Endothelial cell of umbilical vein (primary cell): ENCODE data around the gene HES2. TPM values are rescaled to one million over a fixed set of nuclear protein-coding genes. Genes with fewer than 3 reads are reported as not detected.

Source experiments
- BruUV-seq: library from RNA; stranded (reverse); fragments of 400-500 nt; replicated peaks from 2 replicates; lab custom pipeline; 2021; lab: Mats Ljungman, UMichigan
- CTCF ChIA-PET: fragments of 300-600, 350-600 bp; sonication (Branson Sonifier 250); formaldehyde crosslinking; loops from one replicate; lab custom pipeline; 2021; ENCODE audit warnings: antibody characterized with exemption, inconsistent platforms; lab: Charles Lee
- POLR2A ChIA-PET: fragments of 300-600, 350-600 bp; sonication (Branson Sonifier 250); formaldehyde crosslinking; loops from one replicate; lab custom pipeline; 2021; ENCODE audit warnings: antibody characterized with exemption, inconsistent platforms; lab: Charles Lee
- DNase-seq: peaks from one replicate; pipeline ENCODE4 v3.0.0-alpha.2; 2011; ENCODE audit warnings: low read depth, low spot score
- FAIRE-seq: peaks from 2 replicates; lab custom pipeline; 2011; peaks lifted over from hg19 to GRCh38; lab: Jason Lieb, UNC
- H2AFZ ChIP-seq: 2 replicates; pipeline ENCODE4 v1.6.0; 2012; ENCODE audit warnings: low read depth, low read length, control low read depth, inconsistent platforms
- H3K27ac ChIP-seq: 2 replicates; pipeline ENCODE4 v1.5.1; 2011; ENCODE audit warnings: low read depth, mild to moderate bottlenecking, control low read depth, low read length, moderate library complexity; ENCODE audit not compliant: insufficient read depth
- H3K27me3 ChIP-seq, 2 experiments: 2 replicates each; pipeline versions ENCODE4 v1.6.0 to v1.6.1; 2011; ENCODE audit warnings: low read length in 2 of 2, mixed read lengths in 1 of 2; ENCODE audit not compliant: control insufficient read depth in 2 of 2, insufficient read depth in 2 of 2
- H3K36me3 ChIP-seq, 2 experiments: 2 replicates in 1 of 2; 3 replicates in 1 of 2; pipeline ENCODE4 v1.5.1; 2011; ENCODE audit warnings: low read length in 2 of 2, mild to moderate bottlenecking in 1 of 2, moderate library complexity in 1 of 2; ENCODE audit not compliant: control insufficient read depth in 2 of 2, insufficient read depth in 2 of 2; ENCODE audit errors: extremely low read depth in 1 of 2
- H3K4me1 ChIP-seq: 3 replicates; pipeline ENCODE4 v1.5.1; 2011; ENCODE audit warnings: mild to moderate bottlenecking, low read length; ENCODE audit not compliant: control insufficient read depth, insufficient read depth; ENCODE audit errors: extremely low read depth
- H3K4me2 ChIP-seq: 2 replicates; pipeline ENCODE4 v1.6.1; 2011; ENCODE audit warnings: low read length, control low read depth, mixed read lengths; ENCODE audit not compliant: insufficient read depth
- H3K4me3 ChIP-seq, 3 experiments: fragments of 200-600 bp in 1 of 3; sonication (generic), shearing (Covaris generic) in 1 of 3; replicated peaks in 1 of 3; 2 replicates each; pipeline ENCODE4 v1.5.1; 2011 to 2016; ENCODE audit warnings: control low read depth in 3 of 3, low read length in 3 of 3, mild to moderate bottlenecking in 2 of 3, inconsistent platforms in 1 of 3, low read depth in 1 of 3, moderate library complexity in 1 of 3; ENCODE audit not compliant: insufficient read depth in 1 of 3
- H3K79me2 ChIP-seq: 2 replicates; pipeline ENCODE4 v1.6.0; 2012; ENCODE audit warnings: low read length, inconsistent platforms; ENCODE audit not compliant: control insufficient read depth, insufficient read depth
- H3K9ac ChIP-seq: replicated peaks from 2 replicates; pipeline ENCODE3; 2011; ENCODE audit warnings: low read length, control low read depth; ENCODE audit not compliant: insufficient read depth; ENCODE audit errors: extremely low read depth
- H3K9me1 ChIP-seq: replicated peaks from 3 replicates; pipeline ENCODE4 v1.6.0; 2011; ENCODE audit warnings: mild to moderate bottlenecking, low read length; ENCODE audit not compliant: control insufficient read depth, insufficient read depth; ENCODE audit errors: extremely low read depth
- H3K9me3 ChIP-seq: replicated peaks from 2 replicates; pipeline ENCODE4 v1.5.1; 2012; ENCODE audit warnings: low read length, inconsistent platforms; ENCODE audit not compliant: control insufficient read depth, insufficient read depth
- H4K20me1 ChIP-seq: replicated peaks from 2 replicates; pipeline ENCODE3; 2011; ENCODE audit warnings: mild to moderate bottlenecking, low read length; ENCODE audit not compliant: control insufficient read depth, insufficient read depth; ENCODE audit errors: extremely low read depth
- EZH2 ChIP-seq: IDR thresholded peaks from 2 replicates; pipeline ENCODE4 v1.6.1; 2012; ENCODE audit warnings: borderline replicate concordance, low read depth, mild to moderate bottlenecking, moderate library complexity, low read length, inconsistent platforms; ENCODE audit not compliant: severe bottlenecking
- FOS ChIP-seq: IDR thresholded peaks from 2 replicates; pipeline ENCODE4 v1.6.1; 2011; ENCODE audit warnings: mild to moderate bottlenecking, low read length, moderate library complexity, borderline replicate concordance; ENCODE audit not compliant: insufficient read depth
- GATA2 ChIP-seq: IDR thresholded peaks from 2 replicates; pipeline ENCODE4 v1.7.0; 2011; ENCODE audit warnings: low read depth, mild to moderate bottlenecking, moderate library complexity, mixed read lengths, low read length; ENCODE audit not compliant: insufficient read length, insufficient read depth
- JUN ChIP-seq: IDR thresholded peaks from 2 replicates; pipeline ENCODE4 v1.6.1; 2011; ENCODE audit warnings: borderline replicate concordance, low read depth; ENCODE audit not compliant: insufficient read length, insufficient read depth
- MYC ChIP-seq: IDR thresholded peaks from one replicate; pipeline ENCODE4 v1.6.1; 2011; ENCODE audit warnings: mild to moderate bottlenecking, low read depth, low read length
- POLR2A ChIP-seq: IDR thresholded peaks from 2 replicates; pipeline ENCODE4 v1.6.1; 2012; ENCODE audit warnings: low read depth, mild to moderate bottlenecking, control low read depth, low read length
- POLR2AphosphoS5 ChIP-seq: IDR thresholded peaks from 2 replicates; pipeline ENCODE4 v1.6.1; 2012; ENCODE audit warnings: low read depth, mild to moderate bottlenecking, control low read depth, low read length, moderate library complexity; ENCODE audit not compliant: insufficient read depth
- dilution Hi-C: fragments of 300-500 bp; cut with MboI; formaldehyde crosslinking; loops from one replicate; pipeline ENCODE4 v1.15.0; 2019; ENCODE audit warnings: low sequenced_read_pairs; ENCODE audit not compliant: extremely low pct_ligation_motif_present
- intact Hi-C: fragments of 100-400 bp; cut with micrococcal nuclease; formaldehyde crosslinking; loops from one replicate; pipeline ENCODE4 v1.10.0; 2022
- polyA plus RNA-seq, 4 experiments: library from polyadenylated mRNA; depleted of rRNA in 3 of 4; stranded (reverse) in 3 of 4; unstranded in 1 of 4; fragments of >200 nt; gene quantifications; 2 replicates each; pipeline versions ENCODE4 v1.2.1 to v1.2.3, GENCODE V29; 2011 to 2012; ENCODE audit warnings: missing spikeins in 1 of 4
- total RNA-seq: library from RNA; stranded (reverse); gene quantifications from 2 replicates; pipeline ENCODE4 v1.2.3, GENCODE V29; 2021
- TF ChIP-seq, protein P1 (sequence below): IDR thresholded peaks from 2 replicates; pipeline ENCODE4 v1.6.1; 2011; ENCODE audit not compliant: insufficient read depth, insufficient read length
- TF ChIP-seq, protein P2 (sequence below), 2 donors: IDR thresholded peaks; 1 replicate in 1 of 2; 2 replicates in 1 of 2; pipeline ENCODE4 v1.5.1; 2011; ENCODE audit warnings: low read length in 2 of 2, mild to moderate bottlenecking in 2 of 2, moderate library complexity in 2 of 2, control low read depth in 1 of 2, inconsistent platforms in 1 of 2, low read depth in 1 of 2; ENCODE audit not compliant: insufficient read depth in 1 of 2; ENCODE audit errors: extremely low read depth in 1 of 2

Gene HES2
- total and polyA plus RNA-seq, 2 donors (not counting 3 experiments of a cell fraction or from before 2014, with no cell fraction given): 3.6 to 9.4 TPM

DNA sequence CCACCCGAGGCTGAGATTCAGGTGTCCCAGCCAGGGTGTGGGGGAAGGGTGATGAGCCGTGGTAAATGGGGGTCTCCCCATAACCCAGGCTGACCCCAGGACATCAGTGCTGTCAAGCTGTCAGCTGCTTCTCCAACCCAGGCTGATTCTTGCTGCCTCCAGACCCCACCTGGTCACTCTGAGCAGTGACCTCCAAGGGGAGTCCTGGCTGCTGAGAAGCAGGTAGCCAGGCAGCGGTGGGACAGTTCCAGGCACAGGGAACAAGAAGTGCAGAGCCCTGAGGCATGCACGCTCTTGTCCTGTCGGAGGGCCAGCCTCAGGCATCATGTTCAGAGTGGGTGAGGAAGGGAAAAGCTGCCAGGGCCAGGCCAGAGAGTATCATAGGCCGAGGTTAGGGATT is 5.9 kb upstream of the HES2 start:
- no peak for FAIRE-seq
- no peaks in the 10 kb centered on the region for H3K9me3 ChIP-seq
- no peak overlapping the region for H3K4me2 ChIP-seq
- H3K27ac ChIP-seq: no peak overlapping the region
- H3K9me1 ChIP-seq: no peaks in the 10 kb centered on the region
- DNase-seq: no peak
- no peaks in the 10 kb centered on the region for H3K36me3 ChIP-seq
- no peak overlapping the region for H2AFZ ChIP-seq
- no peaks in the 10 kb centered on the region for H4K20me1 ChIP-seq
- ChIA-PET POLR2A (no interaction called here), CTCF (interaction anchor here (1.4 to 11.1 kb wide), 2 partner anchors 11 kb away, joined by 10 to 202 read pairs; no protein-coding TSS in a partner anchor)
- dilution Hi-C loops: no loop called here
- H3K9ac ChIP-seq: no peak overlapping the region
- peaks cover 0 to 3% of the 10 kb centered on the region in 2 experiments for H3K27me3 ChIP-seq
- peaks cover 27% of the 10 kb centered on the region for H3K4me1 ChIP-seq
- BruUV-seq: no TSS peak
- TF ChIP-seq GATA2: no peak
- no peaks in the 10 kb centered on the region for H3K79me2 ChIP-seq
- H3K4me3 ChIP-seq: no peak overlapping the region
- intact Hi-C loops: no loop called here

DNA sequence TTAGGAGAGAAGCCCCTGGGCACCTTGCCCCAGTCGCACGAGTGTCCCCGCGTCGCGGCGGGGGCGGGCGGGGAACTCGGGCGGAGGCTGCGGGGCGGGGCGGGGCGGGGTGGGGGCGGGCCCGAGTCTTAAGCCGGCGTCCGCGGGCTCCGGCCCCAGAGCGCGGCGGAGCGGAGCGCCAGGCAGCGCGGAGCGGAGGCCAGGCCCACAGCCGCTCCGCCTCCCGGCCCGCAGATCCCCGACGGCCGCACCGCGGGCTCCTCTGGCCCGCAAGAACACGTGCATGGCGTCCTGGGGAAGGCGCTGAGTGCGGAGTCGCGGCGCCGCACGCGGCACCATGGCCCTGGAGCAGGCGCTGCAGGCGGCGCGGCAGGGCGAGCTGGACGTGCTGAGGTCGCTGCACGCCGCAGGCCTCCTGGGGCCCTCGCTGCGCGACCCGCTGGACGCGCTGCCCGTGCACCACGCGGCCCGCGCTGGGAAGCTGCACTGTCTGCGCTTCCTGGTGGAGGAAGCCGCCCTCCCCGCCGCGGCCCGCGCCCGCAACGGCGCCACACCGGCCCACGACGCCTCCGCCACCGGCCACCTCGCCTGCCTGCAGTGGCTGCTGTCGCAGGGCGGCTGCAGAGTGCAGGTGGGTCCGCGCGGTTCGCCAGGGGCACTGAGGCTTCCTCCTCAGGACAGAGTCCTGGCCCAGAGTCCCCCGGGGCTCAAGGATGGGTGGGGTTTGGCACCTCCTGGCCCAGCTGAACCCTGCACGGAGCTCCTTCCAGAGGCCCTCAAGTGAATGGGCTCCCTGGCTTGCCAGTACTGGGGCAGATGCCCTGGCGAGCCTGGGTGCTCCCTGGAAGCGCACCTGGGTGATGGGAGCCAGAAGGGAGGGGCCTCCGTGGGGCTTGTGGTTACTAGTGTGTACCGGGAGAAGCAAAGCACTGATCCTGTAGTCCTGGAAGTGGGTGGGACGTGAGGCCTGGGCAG is 5.2 kb upstream of the HES2 start, which contains the start of gene ESPN:
Gene ESPN (plus strand): TSS at position 158 of the 975 bp plus-strand sequence. CDS start 180 bp downstream, at position 338.
- DNase-seq: no peak
- peak within 1 kb of the TSS in 1 of 3 experiments; percentile 9 for H3K4me3 ChIP-seq
- BruUV-seq: no TSS peak
- H3K27me3 ChIP-seq: peaks cover 0 to 3% of the 10 kb centered on the region in 2 experiments
- H3K27ac ChIP-seq: peak within 1 kb of the TSS; percentile 83
- H3K4me2 ChIP-seq: peak within 1 kb of the TSS; percentile 75
- POLR2A ChIA-PET: no interaction called here
- no peaks in the 10 kb centered on the region for H3K79me2 ChIP-seq
- H2AFZ ChIP-seq: peak within 1 kb of the TSS; percentile 46
- dilution Hi-C loops (no loop called here), intact Hi-C loops (loop anchor here (1.0 to 5.0 kb wide), 4 partner anchors 163 to 373 kb away; partner anchors contain the start of genes GPR153 and ICMT)
- H3K9me1 ChIP-seq: no peaks in the 10 kb centered on the region
- CTCF ChIA-PET: interaction anchor here (1.0 to 11.1 kb wide), 2 partner anchors 12 to 77 kb away, joined by 3 to 202 read pairs; no protein-coding TSS in a partner anchor
- no peaks in the 10 kb centered on the region for H4K20me1 ChIP-seq
- H3K4me1 ChIP-seq: peaks cover 34% of the 10 kb centered on the region
- no peaks in the 10 kb centered on the region for H3K9me3 ChIP-seq
- TF ChIP-seq POLR2AphosphoS5 (peak; percentile 33), POLR2A (no peak), EZH2 (no peak), GATA2 (no peak), FOS (no peak), MYC (no peak), JUN (no peak)
- TF ChIP-seq, protein P1, sequence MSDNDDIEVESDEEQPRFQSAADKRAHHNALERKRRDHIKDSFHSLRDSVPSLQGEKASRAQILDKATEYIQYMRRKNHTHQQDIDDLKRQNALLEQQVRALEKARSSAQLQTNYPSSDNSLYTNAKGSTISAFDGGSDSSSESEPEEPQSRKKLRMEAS: peak; percentile 4
- TF ChIP-seq, protein P2, sequence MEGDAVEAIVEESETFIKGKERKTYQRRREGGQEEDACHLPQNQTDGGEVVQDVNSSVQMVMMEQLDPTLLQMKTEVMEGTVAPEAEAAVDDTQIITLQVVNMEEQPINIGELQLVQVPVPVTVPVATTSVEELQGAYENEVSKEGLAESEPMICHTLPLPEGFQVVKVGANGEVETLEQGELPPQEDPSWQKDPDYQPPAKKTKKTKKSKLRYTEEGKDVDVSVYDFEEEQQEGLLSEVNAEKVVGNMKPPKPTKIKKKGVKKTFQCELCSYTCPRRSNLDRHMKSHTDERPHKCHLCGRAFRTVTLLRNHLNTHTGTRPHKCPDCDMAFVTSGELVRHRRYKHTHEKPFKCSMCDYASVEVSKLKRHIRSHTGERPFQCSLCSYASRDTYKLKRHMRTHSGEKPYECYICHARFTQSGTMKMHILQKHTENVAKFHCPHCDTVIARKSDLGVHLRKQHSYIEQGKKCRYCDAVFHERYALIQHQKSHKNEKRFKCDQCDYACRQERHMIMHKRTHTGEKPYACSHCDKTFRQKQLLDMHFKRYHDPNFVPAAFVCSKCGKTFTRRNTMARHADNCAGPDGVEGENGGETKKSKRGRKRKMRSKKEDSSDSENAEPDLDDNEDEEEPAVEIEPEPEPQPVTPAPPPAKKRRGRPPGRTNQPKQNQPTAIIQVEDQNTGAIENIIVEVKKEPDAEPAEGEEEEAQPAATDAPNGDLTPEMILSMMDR (IDR thresholded peaks at IDR 0.05; ENCODE audit: extremely low read depth in 1 of 2, insufficient read depth in 1 of 2, low read depth in 1 of 2, low read length in 2 of 2): no peak
- peak within 1 kb of the TSS; percentile 21 for H3K9ac ChIP-seq
- H3K36me3 ChIP-seq: no peaks in the 10 kb centered on the region
- no peak for FAIRE-seq
